Upper lobe of left lung (tissue), 6 donors: ENCODE data around the gene SCOC. TPM values are rescaled to one million over a fixed set of nuclear protein-coding genes. Genes with fewer than 3 reads are reported as not detected.
"Not testable (repeated sequence)": the region's sequence is repeated elsewhere in the genome, so short reads cannot be mapped to it uniquely, and the experiment has no call there.

Experiments used
- ATAC-seq, 2 donors: fragments of 200-7000 bp; cut with Tn5 transposase; one replicate each; pipeline ENCODE4 v1.9.1; 2022; ENCODE audit warnings: mild to moderate bottlenecking in 2 of 2, moderate library complexity in 2 of 2; ENCODE audit not compliant: low FRiP score in 2 of 2
- DNase-seq, 2 donors: peaks; one replicate each; pipeline ENCODE4 v3.0.0-alpha.2; 2019 to 2020
- H3K27ac ChIP-seq, 4 donors: fragments of 200-600 bp; sonication (generic); one replicate each; pipeline ENCODE4 v1.5.1; 2016 to 2019
- H3K27me3 ChIP-seq, 4 donors: fragments of 200-600 bp; sonication (generic); one replicate each; pipeline ENCODE4 v1.5.1; 2017 to 2019
- H3K36me3 ChIP-seq, 4 donors: fragments of 200-600 bp; sonication (generic); one replicate each; pipeline ENCODE4 v1.5.1; 2016 to 2019
- H3K4me1 ChIP-seq, 4 donors: fragments of 200-600 bp; sonication (generic); one replicate each; pipeline ENCODE4 v1.5.1; 2018 to 2019
- H3K4me3 ChIP-seq, 4 donors: fragments of 200-600 bp; sonication (generic); one replicate each; pipeline ENCODE4 v1.5.1; 2017 to 2019; ENCODE audit warnings: mild to moderate bottlenecking in 2 of 4, moderate library complexity in 1 of 4
- H3K9me3 ChIP-seq, 4 donors: fragments of 200-600 bp; sonication (generic); one replicate each; pipeline ENCODE4 v1.5.1; 2018 to 2019
- EP300 ChIP-seq, 4 donors: sonication (generic); formaldehyde crosslinking; IDR thresholded peaks; one replicate each; pipeline ENCODE4 v1.5.1; 2017; ENCODE audit warnings: antibody characterized with exemption in 4 of 4, control low read depth in 2 of 4
- POLR2A ChIP-seq, 4 donors: fragments of 450-650 bp; IDR thresholded peaks; one replicate each; pipeline ENCODE4 v1.5.1; 2016 to 2017; ENCODE audit warnings: antibody characterized with exemption in 4 of 4, mild to moderate bottlenecking in 2 of 4
- POLR2AphosphoS5 ChIP-seq, 2 donors: sonication (generic); formaldehyde crosslinking; IDR thresholded peaks; one replicate each; pipeline ENCODE4 v1.5.1; 2017; ENCODE audit warnings: antibody characterized with exemption in 2 of 2
- WGBS, 2 donors: methylation state at CpG; one replicate each; pipeline ENCODE4 v1.1.5; 2017 to 2018; 5-methylcytosine and 5-hydroxymethylcytosine counted together
- total RNA-seq, 6 donors: library from RNA; depleted of rRNA in 4 of 6; stranded (reverse); fragments of >200 nt in 4 of 6; gene quantifications; one replicate each; pipeline versions ENCODE4 v1.1.0 to v1.2.1, GENCODE V29; 2016 to 2021
- TF ChIP-seq, protein P1 (sequence below), 6 experiments: fragments of 450-650 bp in 4 of 6; fragments of 200-600 bp in 2 of 6; sonication (generic) in 2 of 6; IDR thresholded peaks; one replicate each; pipeline ENCODE4 v1.5.1; 2016 to 2019; ENCODE audit warnings: antibody characterized with exemption in 6 of 6
- donor health status: DM: no; HTN: no; CAD: no; lungs with moderate emphysema.
- donor health status: DM: no; HTN: yes; CAD: no; lungs with severe emphysema.

Gene SCOC
- total RNA-seq, 6 donors from 2014 or later: 2.8 to 55.2 (median 33.2) TPM

DNA sequence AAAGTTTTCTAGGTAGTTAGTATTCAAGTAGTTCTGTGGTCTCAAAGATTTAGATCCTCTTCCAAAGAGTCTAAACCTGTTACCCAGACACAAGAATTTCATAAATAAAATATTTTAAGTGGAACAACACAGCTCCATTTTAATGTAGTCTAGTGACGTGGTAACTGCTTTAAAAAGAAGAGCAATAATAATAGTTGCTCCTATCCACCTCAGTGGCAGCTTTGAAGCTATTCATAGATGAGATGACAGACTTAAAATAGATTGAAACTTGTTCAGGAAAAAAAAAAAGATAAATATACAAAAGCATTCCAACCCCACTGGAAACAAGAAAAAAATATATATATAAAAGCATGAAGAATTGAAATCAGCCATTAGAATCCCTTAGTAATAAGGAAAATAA, 14.6 kb downstream of the SCOC start:
- no peak overlapping the region for H3K27ac ChIP-seq
- H3K4me3 ChIP-seq: no peak overlapping the region
- no peaks in the 10 kb centered on the region for H3K9me3 ChIP-seq
- H3K36me3 ChIP-seq: no peaks in the 10 kb centered on the region
- DNase-seq: no peak
- WGBS, 2 donors: 90 to 94% methylated on average over 1 of the region's 1 CpG
- H3K4me1 ChIP-seq: no peaks in the 10 kb centered on the region
- TF ChIP-seq POLR2AphosphoS5 (IDR thresholded peaks at IDR 0.05) (no peak), EP300 (IDR thresholded peaks at IDR 0.05) (no peak), POLR2A (IDR thresholded peaks at IDR 0.05) (no peak)
- TF ChIP-seq, protein P1, sequence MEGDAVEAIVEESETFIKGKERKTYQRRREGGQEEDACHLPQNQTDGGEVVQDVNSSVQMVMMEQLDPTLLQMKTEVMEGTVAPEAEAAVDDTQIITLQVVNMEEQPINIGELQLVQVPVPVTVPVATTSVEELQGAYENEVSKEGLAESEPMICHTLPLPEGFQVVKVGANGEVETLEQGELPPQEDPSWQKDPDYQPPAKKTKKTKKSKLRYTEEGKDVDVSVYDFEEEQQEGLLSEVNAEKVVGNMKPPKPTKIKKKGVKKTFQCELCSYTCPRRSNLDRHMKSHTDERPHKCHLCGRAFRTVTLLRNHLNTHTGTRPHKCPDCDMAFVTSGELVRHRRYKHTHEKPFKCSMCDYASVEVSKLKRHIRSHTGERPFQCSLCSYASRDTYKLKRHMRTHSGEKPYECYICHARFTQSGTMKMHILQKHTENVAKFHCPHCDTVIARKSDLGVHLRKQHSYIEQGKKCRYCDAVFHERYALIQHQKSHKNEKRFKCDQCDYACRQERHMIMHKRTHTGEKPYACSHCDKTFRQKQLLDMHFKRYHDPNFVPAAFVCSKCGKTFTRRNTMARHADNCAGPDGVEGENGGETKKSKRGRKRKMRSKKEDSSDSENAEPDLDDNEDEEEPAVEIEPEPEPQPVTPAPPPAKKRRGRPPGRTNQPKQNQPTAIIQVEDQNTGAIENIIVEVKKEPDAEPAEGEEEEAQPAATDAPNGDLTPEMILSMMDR (IDR thresholded peaks at IDR 0.05): no peak
- ATAC-seq: no peak
- H3K27me3 ChIP-seq: no peaks in the 10 kb centered on the region

DNA sequence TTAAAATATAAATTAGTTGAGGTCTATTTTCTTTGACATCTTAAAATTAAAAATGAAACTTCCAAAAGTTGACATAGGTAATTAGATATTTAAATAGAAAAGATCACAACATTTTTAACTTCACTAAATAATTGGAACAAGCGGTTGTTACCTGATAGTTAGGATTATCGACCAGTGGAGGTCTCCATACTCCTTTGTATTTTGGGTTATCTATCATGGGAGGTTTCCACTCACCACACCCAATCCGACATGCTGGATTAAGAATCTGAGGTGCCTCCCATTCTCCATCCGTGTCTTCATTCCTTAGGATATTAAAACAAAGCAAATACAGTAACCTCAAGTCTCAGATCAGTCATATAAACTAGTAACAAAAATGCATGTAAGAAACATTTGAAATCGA, 22.2 kb downstream of the SCOC start:
- TF ChIP-seq POLR2AphosphoS5 (IDR thresholded peaks at IDR 0.05) (no peak), POLR2A (IDR thresholded peaks at IDR 0.05) (no peak), EP300 (IDR thresholded peaks at IDR 0.05) (no peak)
- TF ChIP-seq, protein P1 (IDR thresholded peaks at IDR 0.05): no peak
- H3K36me3 ChIP-seq: no peaks in the 10 kb centered on the region
- DNase-seq: no peak
- H3K27me3 ChIP-seq: no peaks in the 10 kb centered on the region
- ATAC-seq: no peak
- 71 to 78% methylated on average over 5 of the region's 5 CpGs for WGBS, 2 donors
- H3K4me1 ChIP-seq: no peaks in the 10 kb centered on the region
- no peaks in the 10 kb centered on the region for H3K9me3 ChIP-seq
- no peak overlapping the region for H3K4me3 ChIP-seq
- H3K27ac ChIP-seq: no peak overlapping the region

DNA sequence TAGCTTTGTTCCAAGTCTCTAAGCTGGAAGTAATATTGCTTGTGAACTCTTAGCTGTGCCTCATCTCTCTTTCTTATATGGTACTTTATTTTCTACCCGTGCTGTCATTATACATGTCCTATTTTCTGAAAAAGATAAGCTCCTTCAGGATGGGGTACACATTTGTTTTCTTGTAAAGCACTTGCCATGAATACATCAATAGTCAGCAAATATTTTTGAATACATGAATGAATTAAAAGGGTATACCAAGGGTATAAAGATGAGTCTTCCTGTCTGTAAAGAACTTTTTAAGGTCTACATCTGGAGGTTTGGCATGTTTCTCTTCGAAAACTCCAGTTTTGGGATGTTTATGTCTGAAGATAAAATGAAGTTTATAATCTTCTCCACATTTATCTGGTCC, 26.7 kb downstream of the SCOC start:
- WGBS, 2 donors: 78 to 81% methylated on average over 2 of the region's 2 CpGs
- Histone ChIP-seq H3K9me3 (no peaks in the 10 kb centered on the region), H3K27me3 (no peaks in the 10 kb centered on the region), H3K36me3 (no peaks in the 10 kb centered on the region), H3K4me3 (no peak overlapping the region), H3K4me1 (no peaks in the 10 kb centered on the region), H3K27ac (no peak overlapping the region)
- DNase-seq (no peak), ATAC-seq (no peak)
- TF ChIP-seq POLR2A (IDR thresholded peaks at IDR 0.05) (no peak), EP300 (IDR thresholded peaks at IDR 0.05) (no peak), POLR2AphosphoS5 (IDR thresholded peaks at IDR 0.05) (no peak)
- TF ChIP-seq, protein P1 (IDR thresholded peaks at IDR 0.05): no peak

- TF ChIP-seq POLR2A (IDR thresholded peaks at IDR 0.05) (no peak), EP300 (IDR thresholded peaks at IDR 0.05) (no peak), POLR2AphosphoS5 (IDR thresholded peaks at IDR 0.05) (no peak)
- TF ChIP-seq, protein P1 (IDR thresholded peaks at IDR 0.05): no peak
- Histone ChIP-seq H3K36me3 (no peaks in the 10 kb centered on the region), H3K27me3 (no peaks in the 10 kb centered on the region), H3K27ac (no peak overlapping the region), H3K4me1 (no peaks in the 10 kb centered on the region), H3K4me3 (no peak overlapping the region), H3K9me3 (no peaks in the 10 kb centered on the region)
- DNase-seq (no peak), ATAC-seq (no peak)
Measured at GRCh38 chr4:140406292-140406691, 32.8 kb downstream of the SCOC start.

DNA sequence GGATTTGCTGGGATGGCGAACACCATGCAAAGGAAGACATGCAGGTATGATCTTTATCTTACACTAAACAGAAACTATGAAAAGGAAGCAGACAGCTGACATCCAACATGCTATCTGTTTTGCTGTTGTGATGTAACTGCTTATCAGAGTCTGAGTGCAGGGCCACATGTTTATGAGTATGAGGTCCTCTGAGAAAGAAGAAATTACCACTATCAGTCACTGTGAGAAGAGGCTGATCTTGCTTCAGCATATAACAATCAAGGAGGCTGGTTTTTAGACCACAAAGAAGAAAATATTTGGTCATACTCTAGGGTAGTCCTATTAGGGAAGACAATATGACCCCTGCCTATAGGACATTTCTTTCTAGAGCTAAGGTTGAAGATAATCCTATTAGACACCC, 35.5 kb downstream of the SCOC start:
- no peak overlapping the region for H3K4me3 ChIP-seq
- H3K4me1 ChIP-seq: no peaks in the 10 kb centered on the region
- TF ChIP-seq POLR2AphosphoS5 (IDR thresholded peaks at IDR 0.05) (no peak), EP300 (IDR thresholded peaks at IDR 0.05) (no peak), POLR2A (IDR thresholded peaks at IDR 0.05) (no peak)
- TF ChIP-seq, protein P1 (IDR thresholded peaks at IDR 0.05): no peak
- DNase-seq (no peak), ATAC-seq (no peak)
- no peaks in the 10 kb centered on the region for H3K9me3 ChIP-seq
- H3K36me3 ChIP-seq: no peaks in the 10 kb centered on the region
- no peaks in the 10 kb centered on the region for H3K27me3 ChIP-seq
- H3K27ac ChIP-seq: no peak overlapping the region
- 81 to 88% methylated on average over 1 of the region's 1 CpG for WGBS, 2 donors

- not testable (repeated sequence) for H3K36me3 ChIP-seq, H3K4me3 ChIP-seq, ATAC-seq, H3K27ac ChIP-seq, H3K27me3 ChIP-seq, H3K4me1 ChIP-seq, H3K9me3 ChIP-seq
- 85 to 95% methylated on average over 17 to 31 of the region's 32 CpGs for WGBS, 2 donors
- peak in 1 of 2 donors; percentile 39 for DNase-seq
Measured at GRCh38 chr4:140413130-140413969, 39.9 kb downstream of the SCOC start.
